Stimulated activated CD4-positive, alpha-beta T cell treated with anti-CD3 and anti-CD28 coated beads, TNF-alpha, amount 100 ng/mL, for 24 hours (primary cell): ENCODE results near the gene TRIM47.

ENCODE experiments used
- DNase-seq, 3 experiments: peaks; one replicate each; pipeline ENCODE4 v3.0.0-alpha.2; 2020; ENCODE audit warnings: low read depth in 3 of 3

TRIM47 gene

DNA sequence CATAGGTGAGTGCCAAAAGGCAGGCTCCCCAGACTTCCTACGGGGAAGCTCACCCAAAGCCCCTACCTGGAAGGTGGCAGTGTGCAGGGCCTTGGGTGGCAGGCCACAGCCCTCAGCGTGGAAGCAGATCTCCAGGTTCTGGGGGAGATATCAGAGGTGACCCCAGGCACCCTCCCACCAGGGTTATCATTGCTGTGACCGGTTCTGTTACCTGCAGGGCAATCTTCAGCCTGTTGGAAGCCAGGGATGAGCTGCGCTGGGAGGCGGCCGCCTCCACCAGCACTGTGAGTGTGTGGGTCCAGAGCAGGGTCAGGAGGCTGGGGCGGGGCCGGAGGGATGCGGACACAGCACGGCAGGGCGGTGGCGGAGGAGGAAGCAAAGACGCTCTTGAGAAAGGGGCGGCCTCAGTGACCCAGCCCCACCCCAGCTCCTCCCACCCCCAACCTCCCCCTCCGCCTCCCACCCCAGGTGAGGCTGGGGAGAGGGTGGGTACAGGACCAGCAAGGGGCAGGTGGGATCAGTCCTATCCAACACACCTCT is 47.3 kb downstream of the TRIM47 start:
- DNase-seq, result no peak

DNA sequence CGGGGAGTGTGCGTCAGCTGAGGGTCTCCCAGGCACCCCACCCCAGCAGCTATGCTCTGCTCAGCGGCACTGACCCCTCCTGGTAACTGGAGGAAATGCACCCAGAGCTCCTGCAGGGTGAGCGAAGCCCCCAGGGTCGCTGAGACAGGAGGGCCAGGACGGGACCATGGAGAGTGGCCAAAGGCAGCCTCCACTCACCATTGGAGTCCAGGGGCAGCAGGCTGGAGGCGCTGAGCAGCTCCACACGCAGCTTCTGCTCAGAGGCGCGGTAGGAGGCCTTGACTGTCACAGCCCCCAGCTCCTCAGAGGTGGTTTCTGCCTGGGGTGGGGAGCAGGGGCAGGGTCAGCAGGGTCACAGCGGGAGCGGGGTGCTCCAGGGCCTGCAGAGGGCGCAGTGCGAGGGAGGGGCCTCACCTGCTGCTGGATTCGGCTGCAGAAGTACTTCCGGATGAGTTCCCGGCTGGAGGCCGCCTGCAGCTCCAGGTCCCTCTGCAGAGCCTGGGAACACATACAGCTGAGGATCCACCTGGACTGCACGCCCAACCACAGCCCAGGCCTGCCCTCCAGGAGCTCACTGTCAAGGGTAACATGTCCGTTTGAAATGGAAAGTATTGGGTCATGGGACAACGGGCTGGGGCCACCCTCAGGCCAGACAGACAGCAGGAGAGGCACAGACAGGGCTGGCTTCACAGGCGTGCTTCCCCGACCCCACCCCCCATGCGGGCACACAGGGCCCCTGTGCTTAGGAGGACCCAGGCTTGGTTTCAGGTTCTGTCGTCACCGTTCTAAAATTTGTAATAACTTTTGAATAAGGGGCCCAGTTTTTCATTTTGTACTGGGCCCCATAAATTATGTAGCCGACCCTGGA is 48.0 kb downstream of the TRIM47 start:
- no peak for DNase-seq

DNA sequence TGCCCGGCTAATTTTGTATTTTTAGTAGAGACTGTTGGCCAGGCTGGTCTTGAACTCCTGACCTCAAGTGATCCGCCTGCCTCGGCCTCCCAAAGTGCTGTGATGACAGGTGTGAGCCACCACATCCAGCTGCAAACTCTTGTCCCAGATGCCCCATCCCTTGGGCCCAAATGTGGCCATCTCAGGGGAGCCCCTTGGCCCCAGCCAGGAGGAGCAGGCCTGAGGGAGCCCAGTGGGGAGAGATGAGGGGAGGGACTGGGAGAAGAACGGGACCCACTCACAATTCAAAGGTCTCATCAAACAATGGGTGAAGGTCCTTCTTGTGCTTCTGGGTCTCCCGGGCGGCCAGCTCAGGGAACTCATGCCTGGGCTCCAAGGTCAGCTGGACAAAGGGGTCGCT is 48.6 kb downstream of the TRIM47 start:
- no peak for DNase-seq

DNA sequence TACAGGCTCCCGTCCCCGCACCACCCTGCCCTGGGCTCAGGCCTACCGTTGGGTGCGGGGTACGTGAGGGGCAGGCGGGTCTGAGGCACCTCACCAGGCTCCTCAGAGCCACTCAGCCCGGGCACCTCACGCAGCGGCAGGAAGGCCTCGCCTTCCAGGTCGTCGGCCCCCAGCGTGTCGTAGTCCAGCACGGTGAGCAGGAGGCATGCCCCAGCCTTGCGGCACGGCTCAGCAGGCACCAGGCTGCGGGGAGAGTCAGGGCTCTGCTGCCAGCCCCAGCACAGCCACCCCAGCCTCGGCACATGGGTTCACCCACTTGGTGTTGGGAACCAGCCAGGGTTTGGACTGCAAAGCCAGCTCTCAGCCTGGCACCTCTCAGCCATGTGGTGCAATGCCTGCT is 49.6 kb downstream of the TRIM47 start:
- DNase-seq, result no peak

DNA sequence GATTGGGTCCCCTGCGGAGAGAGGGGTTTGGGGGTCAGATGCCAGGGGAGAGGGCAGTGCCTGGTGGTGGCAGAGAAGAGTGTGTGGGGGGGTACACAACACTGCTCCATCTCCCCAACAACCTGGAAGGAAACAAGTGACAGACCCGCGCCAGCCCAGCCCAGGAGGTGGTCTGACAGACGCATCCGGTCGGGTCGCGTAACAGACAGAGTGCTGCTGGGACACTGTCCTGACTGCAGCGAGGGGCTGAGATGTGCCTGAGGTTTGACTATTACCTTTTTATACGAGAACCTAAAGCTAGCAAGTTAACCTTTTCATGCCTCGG is 50.3 kb downstream of the TRIM47 start:
- DNase-seq, result no peak

DNA sequence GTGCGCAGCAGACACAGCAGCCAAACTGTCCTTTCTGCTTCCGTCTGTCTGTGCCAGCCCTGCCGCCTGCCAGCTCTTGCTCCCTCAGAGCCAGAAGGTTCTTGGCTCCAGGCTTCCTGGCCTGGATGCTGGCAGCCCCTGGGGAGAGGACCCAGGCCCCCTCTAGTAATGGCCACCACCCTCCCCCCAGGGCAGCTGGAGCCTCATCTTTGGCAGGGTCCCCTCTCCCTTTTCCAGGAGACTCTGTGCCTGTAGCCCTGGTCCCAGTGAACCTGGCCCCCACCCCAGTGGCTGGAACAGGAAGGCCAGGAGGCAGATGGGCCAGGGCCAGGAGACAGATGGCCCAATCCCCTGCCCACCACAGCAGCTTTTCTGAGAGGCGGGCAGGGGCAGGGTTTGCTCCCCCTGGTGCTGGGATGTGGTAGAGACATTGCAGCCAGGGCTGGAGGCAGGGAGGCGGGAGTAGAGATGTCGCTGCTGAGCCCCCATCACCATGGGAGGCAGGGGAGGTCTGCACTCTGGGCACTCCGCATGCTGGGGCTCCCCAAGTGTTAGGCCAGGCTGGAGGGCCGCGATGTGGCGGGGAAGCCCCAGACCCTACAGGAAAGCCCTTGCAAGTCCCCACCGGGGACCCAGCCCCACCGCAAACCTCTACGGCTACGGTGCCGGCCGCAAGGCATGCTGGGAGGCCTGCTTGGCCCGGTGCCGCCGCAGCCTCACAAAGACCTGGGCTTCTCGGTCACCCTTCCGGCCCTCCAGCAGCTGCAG is 50.9 kb downstream of the TRIM47 start:
- DNase-seq, result peak; percentile 22 to 64 (median 42)

DNA sequence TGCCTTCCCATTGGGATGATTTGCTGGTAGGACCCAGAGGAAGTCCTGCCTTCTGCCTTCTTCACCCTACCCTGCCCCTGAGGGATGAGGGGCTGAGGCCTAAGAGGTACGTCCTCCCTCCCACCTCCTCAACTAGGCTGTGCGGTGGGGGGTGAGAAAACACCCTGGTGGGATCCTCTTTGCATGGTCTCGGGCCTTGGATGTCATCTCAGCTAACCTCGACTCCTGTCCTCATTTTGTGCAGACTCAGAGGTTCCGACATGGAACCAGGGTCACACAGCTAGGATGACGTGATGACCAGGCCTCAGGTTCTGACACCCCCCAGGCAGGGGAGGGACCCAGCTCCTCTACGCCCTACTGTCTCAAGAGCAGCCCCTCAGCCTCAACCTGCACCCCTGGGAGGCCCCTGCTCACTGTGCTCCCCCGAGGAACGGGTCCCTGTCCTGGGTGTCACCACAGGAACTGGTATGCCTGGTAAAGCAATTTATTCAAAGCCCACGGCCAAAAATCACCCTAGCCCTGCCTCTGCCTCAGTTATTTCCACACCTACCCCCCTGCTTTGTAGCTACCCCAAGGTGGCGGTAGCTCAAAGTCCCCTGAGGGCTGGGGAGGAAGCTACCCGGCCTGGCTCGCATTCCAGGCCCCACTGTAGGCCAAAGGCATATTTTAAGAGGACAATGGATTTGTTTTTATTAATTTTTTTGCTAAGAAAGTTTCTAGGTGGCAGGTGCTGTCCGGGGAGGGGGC is 51.6 kb downstream of the TRIM47 start:
- no peak for DNase-seq

DNA sequence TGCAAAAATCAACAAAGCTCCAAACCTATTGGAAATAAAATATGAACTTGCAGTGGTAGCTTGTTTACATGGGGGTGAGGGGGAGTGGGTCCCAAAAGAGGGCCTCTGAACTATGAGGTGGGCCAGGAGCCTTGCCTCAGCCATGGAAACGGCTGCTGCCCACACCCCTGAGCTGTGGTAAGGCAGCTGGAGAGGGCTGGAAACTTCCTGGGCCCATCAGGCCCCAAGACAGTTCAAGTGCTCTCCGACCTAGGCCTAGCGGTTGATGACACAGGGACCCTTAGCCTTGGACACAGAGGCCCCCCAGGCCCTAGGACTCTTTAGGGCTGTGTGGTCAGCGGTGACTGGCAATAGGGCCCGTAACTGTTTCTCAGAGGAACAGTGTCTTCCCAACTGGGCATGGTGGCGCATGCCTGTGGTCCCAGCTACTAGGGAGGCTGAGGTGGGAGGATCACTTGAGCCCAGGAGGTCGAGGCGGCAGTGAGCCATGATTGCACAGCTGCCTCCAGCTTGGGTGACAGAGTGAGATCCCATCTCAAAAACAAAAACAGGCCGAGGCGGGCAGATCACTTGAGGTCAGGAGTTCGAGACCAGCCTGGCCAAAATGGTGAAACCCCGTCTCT is 52.5 kb downstream of the TRIM47 start:
- DNase-seq, result no peak

DNA sequence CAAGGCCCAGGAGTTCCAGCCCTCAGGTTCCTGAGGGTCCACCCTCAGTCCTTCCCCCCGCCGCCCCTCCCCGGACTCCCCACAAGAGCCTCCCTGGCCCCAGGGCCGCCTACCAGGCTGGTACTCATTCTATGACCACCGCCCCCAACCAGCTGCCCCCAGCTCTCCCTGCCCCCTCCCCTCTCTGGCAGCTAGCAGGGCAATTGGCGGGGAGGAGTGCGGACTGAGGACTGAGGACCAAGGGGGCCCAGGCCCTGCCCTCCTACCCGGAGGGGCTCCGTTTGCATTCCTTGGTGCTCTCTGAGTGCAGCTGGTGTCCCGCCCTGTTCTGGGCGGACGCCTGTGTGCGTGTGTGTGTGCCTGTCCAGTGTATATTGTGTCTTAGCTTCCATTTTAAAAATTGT is 53.2 kb downstream of the TRIM47 start:
- no peak for DNase-seq

DNA sequence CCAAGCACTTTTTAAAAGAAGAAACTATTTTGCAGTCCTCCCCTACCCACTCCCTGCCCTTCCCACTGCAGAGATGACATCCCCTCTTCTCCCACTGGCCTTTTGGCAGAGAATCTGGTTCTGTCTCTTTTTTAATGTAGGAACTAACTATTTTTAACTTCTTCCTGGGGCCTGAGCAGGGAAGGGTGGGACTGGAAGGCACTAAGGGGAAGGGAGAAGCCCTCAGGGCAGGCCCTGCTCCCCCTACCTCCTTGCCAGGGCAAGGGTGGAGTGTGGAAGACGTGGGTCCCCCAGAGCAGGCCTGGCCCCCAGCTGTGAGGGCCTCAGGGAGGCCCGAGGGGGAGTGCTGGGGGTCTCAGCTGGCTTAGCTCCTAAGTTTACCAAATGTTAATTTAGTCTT is 53.7 kb downstream of the TRIM47 start:
- DNase-seq, result no peak
